UCSD-AML1 (cell line): ENCODE data around the gene CFAP90.

Source experiments
- DNase-seq: peaks from one replicate; lab custom pipeline; 2025; ENCODE audit not compliant: unreplicated experiment; lab: John Stamatoyannopoulos, UW

CFAP90 gene

DNA sequence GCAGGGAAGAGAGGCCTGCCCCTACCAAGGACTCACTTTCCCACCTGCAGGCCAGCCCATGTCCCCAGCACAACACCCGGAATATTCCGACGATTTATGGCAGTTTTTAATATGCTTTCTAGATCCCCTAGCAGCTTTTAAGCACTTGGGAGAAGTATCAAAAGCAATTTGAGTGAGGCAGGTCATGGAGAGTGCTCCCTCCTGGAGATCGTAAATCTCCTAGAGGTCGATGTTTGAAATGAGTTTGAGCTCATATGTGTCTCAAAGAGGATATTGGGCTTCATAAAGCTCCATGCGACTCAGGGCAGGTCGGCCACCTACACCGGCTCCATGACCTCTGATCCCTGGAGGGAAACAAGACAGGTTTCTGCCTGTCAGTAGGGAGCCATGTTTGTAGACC lies 27.3 kb downstream of the CFAP90 start:
- DNase-seq, result no peak

GRCh38 chr5:7822449-7822848 lies 28.5 kb downstream of the CFAP90 start:
- no peak for DNase-seq

DNA sequence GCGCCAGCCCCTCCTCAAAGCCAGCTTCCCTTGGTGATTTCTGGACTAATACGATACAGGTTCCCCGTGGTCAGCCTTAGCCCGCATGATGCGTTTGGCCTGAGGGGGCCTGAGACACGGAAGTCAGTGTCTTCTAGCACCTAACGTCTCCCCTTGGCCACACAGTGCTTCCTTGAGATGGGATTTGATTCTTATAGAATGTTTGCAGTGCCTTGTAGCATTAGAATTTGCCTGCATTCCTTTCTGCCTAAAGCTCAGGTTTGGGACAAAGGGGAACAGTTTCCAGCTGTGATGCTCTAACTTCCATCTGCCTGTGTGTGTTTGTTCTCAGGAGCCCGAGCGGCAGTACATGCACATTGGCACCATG lies 34.4 kb downstream of the CFAP90 start:
- no peak for DNase-seq

DNA sequence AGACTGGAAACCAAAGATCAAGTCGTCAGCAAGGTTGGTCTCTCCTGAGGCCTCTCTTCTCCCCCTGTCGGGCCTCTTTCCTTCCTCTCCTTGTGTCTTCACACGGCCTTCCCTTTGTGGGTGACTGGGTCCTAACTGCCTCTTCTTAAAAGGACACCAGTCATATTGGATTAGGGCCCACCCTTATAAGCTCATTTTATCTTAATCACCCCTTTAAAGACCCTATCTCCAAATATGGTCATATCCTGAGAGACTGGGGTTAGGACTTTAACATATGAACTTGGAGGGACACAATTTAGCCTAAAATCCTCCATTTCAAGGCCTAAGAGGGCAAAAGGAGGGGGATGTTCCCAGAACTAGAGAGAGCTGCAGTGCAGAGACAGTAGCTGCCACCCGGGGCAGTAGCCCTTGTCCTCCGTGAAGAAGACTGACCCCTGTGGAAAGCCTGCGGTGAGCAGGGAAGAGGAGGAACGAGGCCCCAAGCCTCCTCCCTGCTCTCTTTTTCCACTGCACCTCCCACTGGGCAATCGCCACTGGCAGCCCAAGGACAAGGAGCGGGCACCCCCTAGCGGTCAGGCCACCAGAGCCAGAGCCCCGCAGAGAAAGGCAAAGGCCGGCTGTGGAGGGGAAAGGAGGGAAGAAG lies 34.9 kb downstream of the CFAP90 start:
- peak; percentile 86 for DNase-seq

DNA sequence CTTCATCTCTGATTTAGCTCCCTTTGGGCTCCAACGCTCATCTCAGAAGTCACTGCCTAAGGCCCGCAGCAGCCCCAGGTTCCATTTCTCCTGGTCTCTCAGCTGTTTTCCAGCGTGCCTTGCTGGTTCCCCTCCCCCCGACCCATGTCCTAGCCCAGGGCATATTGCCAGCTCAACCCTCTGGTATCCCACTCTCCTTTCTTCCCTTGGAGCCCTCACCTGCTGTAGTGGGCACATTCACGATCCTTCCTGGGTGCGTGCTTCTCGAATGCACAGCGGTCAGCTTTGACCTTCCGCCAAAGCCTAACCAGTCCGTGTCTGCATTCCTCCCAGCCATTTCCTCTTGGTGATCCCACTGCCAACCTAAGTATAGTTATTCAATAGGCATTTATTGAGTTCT lies 36.1 kb downstream of the CFAP90 start:
- no peak for DNase-seq

- no peak for DNase-seq
Measured at GRCh38 chr5:7813576-7813975, 37.4 kb downstream of the CFAP90 start.

- DNase-seq, result no peak
Measured at GRCh38 chr5:7813007-7813406, 37.9 kb downstream of the CFAP90 start.

DNA sequence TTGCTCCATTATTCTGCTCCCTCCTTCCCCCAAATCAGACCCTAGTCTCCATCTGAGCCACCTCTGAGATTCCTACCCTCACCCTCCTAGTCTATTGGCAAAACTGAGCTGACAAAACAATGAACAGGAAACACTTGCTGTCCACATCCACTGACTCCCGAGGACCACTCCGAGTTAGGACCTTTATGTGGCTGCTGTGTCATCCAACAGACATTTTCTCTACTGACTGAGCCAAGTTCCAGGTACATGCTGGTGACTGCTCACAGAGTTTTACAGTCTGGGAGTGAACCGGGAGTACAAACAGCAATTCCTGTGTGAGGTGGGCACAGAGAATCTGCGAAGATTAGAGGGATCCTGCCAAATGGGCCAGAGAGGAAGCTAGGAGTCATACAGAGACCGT lies 39.2 kb downstream of the CFAP90 start:
- DNase-seq, result no peak

GRCh38 chr5:7808998-7809397 lies 41.9 kb downstream of the CFAP90 start:
- DNase-seq, result no peak

- peak; percentile 22 for DNase-seq
Measured at GRCh38 chr5:7805379-7805778, 45.6 kb downstream of the CFAP90 start.

- no peak for DNase-seq
Measured at GRCh38 chr5:7803937-7804336, 47.0 kb downstream of the CFAP90 start.

- no peak for DNase-seq
Measured at GRCh38 chr5:7802855-7803254, 48.1 kb downstream of the CFAP90 start.

GRCh38 chr5:7801891-7802614 lies 48.9 kb downstream of the CFAP90 start:
- DNase-seq, result no peak

DNA sequence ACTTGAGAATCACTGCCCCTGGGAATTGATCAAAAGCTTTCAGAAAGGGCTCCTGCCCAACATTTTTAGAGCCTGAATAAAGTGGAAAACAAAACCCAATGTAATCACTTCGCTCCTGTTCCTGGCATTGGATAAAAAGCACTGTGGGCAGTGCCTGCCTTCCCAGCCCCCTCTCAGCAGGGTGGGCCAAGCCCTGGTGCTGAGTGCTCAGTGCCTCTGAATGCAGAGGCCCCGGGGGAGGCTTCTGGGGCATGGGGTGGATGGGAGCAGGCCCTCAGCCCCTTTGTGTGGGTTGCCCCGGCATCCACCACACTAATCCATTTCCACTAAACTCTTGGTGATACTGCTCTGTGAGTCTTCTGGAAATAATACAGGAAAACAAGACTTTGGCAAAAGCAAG lies 55.6 kb downstream of the CFAP90 start:
- DNase-seq, result no peak

DNA sequence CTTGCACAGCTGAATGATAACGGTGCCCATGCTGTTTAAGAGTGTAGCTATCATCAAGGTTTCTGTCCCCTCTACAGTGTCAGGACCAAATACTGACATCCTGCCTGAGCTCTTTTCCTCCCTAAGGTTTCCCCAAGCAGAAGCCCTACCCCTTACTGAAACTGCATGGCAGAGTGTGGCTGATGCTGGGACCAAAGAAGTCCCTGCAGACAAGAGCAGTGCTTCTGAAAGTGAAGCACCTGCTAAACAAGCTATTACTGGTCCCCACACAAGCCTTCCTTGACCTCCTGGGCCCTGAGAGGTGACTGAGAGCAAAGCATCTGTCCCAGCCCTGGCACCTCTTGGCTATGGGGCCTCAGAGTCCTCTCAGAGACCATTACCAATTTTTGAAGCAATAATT lies 56.1 kb downstream of the CFAP90 start:
- no peak for DNase-seq

DNA sequence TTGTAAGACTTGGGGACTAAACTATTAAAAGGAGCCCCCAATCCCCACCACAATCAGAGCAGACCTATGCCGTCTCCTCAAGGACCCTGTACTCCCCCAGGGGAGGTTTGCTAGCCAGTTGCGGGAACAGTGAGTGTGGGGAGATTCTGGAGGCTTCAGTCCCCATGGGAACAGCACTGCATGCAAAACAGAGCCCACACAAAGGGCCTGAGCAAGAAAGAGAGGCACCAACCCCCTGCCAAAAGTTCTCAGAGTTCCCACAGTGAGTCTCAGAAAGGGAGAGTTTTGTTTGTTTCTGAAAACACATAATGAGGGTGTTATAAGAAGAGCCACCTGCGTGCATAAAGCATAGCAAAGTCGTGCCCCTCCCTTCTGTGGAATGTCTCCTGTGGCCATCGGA lies 56.6 kb downstream of the CFAP90 start:
- no peak for DNase-seq

GRCh38 chr5:7793895-7794294 lies 57.0 kb downstream of the CFAP90 start:
- DNase-seq, result no peak

- no peak for DNase-seq
Measured at GRCh38 chr5:7789567-7789966, 61.4 kb downstream of the CFAP90 start.

GRCh38 chr5:7787770-7788169 lies 63.2 kb downstream of the CFAP90 start:
- no peak for DNase-seq

DNA sequence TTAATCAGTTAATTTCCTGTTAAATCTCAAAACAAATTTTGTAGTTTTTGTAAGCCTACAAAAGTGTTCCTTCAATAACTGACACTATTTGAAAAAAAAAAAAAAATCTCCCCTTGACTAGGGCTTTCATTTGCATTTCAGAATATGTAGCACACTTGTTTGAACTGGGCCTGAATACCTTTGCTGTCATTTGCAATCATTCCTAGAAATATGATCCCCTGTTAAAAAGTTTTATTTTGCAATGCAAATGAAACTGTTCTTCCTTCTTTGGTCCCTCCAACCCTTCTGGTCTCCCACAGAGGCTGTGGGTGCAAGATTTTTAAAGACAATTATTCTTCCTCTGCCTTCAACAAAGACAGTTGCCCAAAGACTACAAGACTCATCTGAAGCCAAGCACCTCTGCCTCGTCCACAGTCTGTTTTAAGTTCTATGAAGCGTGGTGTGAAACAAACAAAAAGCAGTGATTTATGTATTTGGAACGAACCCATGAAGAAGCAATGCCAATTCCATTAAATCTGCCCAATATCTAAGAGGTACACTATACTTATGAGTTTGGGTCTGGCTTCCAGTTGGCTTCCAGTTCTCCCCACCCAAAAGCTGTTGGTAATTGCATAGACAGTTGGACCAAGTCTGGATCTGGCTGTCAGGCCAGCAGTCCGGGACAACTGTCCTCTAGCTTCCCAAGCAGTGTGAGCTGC lies 66.1 kb downstream of the CFAP90 start:
- DNase-seq, result no peak

DNA sequence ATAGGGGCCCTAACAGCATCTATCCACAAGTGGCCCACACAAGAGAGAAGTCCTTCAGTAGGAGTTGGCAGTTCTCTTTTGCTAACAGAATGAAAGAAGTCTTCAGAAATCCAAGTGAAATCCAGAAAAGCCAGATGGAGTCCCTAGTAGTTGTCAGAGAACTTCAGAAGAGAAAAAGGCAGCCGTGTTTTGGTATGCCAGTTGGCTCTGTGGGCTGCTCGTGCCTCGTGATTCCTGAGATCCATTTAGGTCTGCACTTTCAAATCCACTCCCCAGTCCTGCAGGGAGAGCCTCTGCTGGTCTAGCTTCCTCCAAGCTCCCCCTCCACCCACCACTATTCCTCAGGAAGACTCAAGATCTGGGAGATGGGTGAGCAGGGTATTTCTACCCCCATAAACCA lies 69.0 kb downstream of the CFAP90 start:
- DNase-seq, result no peak
